ENCODE measurements around the gene NUP93. TPM values are rescaled to one million over a fixed set of nuclear protein-coding genes. Genes with fewer than 3 reads are reported as not detected.

The NUP93 gene
- total and polyA plus RNA-seq, 2 of the 8 experiments (the other 6 are each of a cell fraction or from before 2014, with no cell fraction given) = 147 to 201 TPM

DNA sequence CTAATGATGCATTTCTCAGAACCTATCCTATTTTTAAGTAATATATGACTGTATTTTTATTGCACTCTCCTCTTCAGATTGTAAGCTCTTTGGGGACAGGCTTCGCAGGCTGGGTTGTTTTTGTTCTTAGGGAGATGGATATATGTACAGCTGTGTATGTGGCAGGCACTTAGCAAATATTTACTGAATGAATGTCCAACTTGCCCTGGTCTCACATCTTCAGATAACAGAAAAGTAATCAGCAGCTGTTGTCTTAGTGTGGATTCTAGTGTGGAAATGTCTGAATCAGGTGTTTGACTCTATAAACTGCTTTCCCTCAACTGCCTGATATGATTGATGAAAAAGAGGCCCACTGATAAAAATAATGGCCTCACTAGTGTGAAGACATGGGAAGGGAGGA lies 88.0 kb downstream of the NUP93 start:
- Histone ChIP-seq H3K4me2 (ENCODE audit: insufficient read depth in 1 of 2, low read depth in 2 of 2, low read length in 2 of 2) (no peak overlapping the region), H3K14ac (ENCODE audit: insufficient read length) (no peak overlapping the region), H3K9ac (replicated peaks in 1 of 4; ENCODE audit: extremely low read depth in 1 of 4, low read depth in 3 of 4, low read length in 3 of 4) (no peak overlapping the region), H4K91ac (replicated peaks; ENCODE audit: insufficient read length, low read length) (no peak overlapping the region), H2BK120ac (replicated peaks; ENCODE audit: low read depth, low read length) (no peak overlapping the region), H2BK12ac (ENCODE audit: low read depth, low read length) (no peak overlapping the region), H2BK20ac (ENCODE audit: low read length) (no peak overlapping the region), H4K20me1 (replicated peaks in 1 of 2; ENCODE audit: control insufficient read depth in 1 of 2, insufficient read depth in 2 of 2, low read length in 2 of 2) (no peaks in the 10 kb centered on the region), H3K23me2 (ENCODE audit: low read depth, low read length) (no peaks in the 10 kb centered on the region), H3K23ac (ENCODE audit: insufficient read length) (no peak overlapping the region), H2BK15ac (ENCODE audit: low read length) (no peak overlapping the region), H3K56ac (replicated peaks; ENCODE audit: insufficient read length, low read depth, low read length) (no peak overlapping the region), H3K9me3 (ENCODE audit: insufficient read depth in 2 of 2, low read depth in 1 of 2, low read length in 1 of 2) (no peaks in the 10 kb centered on the region), H3K27ac (ENCODE audit: low read depth, low read length) (no peak overlapping the region), H4K5ac (ENCODE audit: insufficient read length, low read depth, low read length) (no peak overlapping the region), H2AK5ac (ENCODE audit: low read depth, low read length) (no peak overlapping the region), H3K4me3 (ENCODE audit: extremely low read depth in 1 of 4, insufficient read depth in 2 of 4, low read depth in 3 of 4, low read length in 4 of 4) (no peak overlapping the region), H3K79me2 (ENCODE audit: control insufficient read depth in 1 of 2, insufficient read depth in 2 of 2, low read length in 2 of 2) (peaks cover 0 to 2% of the 10 kb centered on the region in 2 experiments; a peak in 1 of 4 replicates), H3K4ac (replicated peaks; ENCODE audit: insufficient read length, low read depth, low read length) (no peak overlapping the region), H3K27me3 (replicated peaks in 1 of 4; ENCODE audit: control insufficient read depth in 3 of 4, extremely low read depth in 1 of 4, insufficient read depth in 3 of 4, low read length in 3 of 4) (no peaks in the 10 kb centered on the region), H2AFZ (ENCODE audit: low read length) (no peak overlapping the region), H4K8ac (ENCODE audit: extremely low read depth, insufficient read depth, low read length) (no peak overlapping the region), H2BK5ac (ENCODE audit: low read depth, low read length) (no peak overlapping the region), H3K79me1 (ENCODE audit: low read depth, low read length) (0 out of 2 replicates have a peak, but pooled peaks cover 2% of the 10 kb centered on the region), H3K18ac (ENCODE audit: extremely low read depth, low read length) (no peak overlapping the region), H3K36me3 (ENCODE audit: control insufficient read depth in 2 of 4, insufficient read depth in 4 of 4, low read length in 3 of 4) (peaks cover 2 to 22% (median 13%) of the 10 kb centered on the region in 4 experiments; a peak in 7 of 8 replicates), H3K4me1 (replicated peaks in 1 of 4; ENCODE audit: control insufficient read depth in 3 of 4, insufficient read depth in 4 of 4, low read length in 3 of 4) (no peaks in the 10 kb centered on the region)
- DNase-seq (ENCODE audit: low read depth in 1 of 2, low spot score in 2 of 2) (no peak), FAIRE-seq (no peak)
- ChIA-PET POLR2A (ENCODE audit: partially characterized antibody) (no interaction called here), CTCF (ENCODE audit: partially characterized antibody) (interaction anchor here (1.1 to 2.0 kb wide), 5 partner anchors 11 to 217 kb away, joined by 3 to 8 read pairs (median 4); no protein-coding TSS in a partner anchor)
- WGBS, 2 experiments (ENCODE audit: extremely low coverage in 1 of 2, insufficient coverage in 1 of 2, insufficient read length in 1 of 2, insufficient replicate concordance in 2 of 2, low coverage in 1 of 2, low lambda C conversion rate in 2 of 2, missing lambda C conversion rate in 1 of 2) = 92% methylated on average over 1 of the region's 1 CpG; no CpG with 5 or more reads in 1 of the 2 experiments
- TF ChIP-seq GABPA (IDR thresholded peaks at IDR 0.05; ENCODE audit: borderline replicate concordance, insufficient read depth, low read length) (no peak), PHF8 (conservative IDR thresholded peaks at IDR 0.05; ENCODE audit: low read depth, low read length) (no peak), CHD2 (IDR thresholded peaks at IDR 0.05; ENCODE audit: low read length) (no peak), CBX5 (IDR thresholded peaks at IDR 0.05; ENCODE audit: low read depth, low read length) (no peak), KDM1A (IDR thresholded peaks at IDR 0.05; ENCODE audit: borderline replicate concordance, low read length) (no peak), RXRA (IDR thresholded peaks at IDR 0.05; ENCODE audit: insufficient read depth, low read depth, low read length) (no peak), SAP30 (IDR thresholded peaks at IDR 0.05; ENCODE audit: insufficient read depth, insufficient replicate concordance, low read length) (no peak), JUND (IDR thresholded peaks at IDR 0.05; ENCODE audit: low read length) (no peak), POU5F1 (IDR thresholded peaks at IDR 0.05; ENCODE audit: low read depth, low read length) (no peak), TCF12 (IDR thresholded peaks at IDR 0.05; ENCODE audit: low read depth, low read length) (no peak), MAX (IDR thresholded peaks at IDR 0.05) (no peak), TBP (IDR thresholded peaks at IDR 0.05; ENCODE audit: low read depth, low read length) (no peak), BRCA1 (IDR thresholded peaks at IDR 0.05; ENCODE audit: low read depth, low read length) (no peak), EP300 (IDR thresholded peaks at IDR 0.05; ENCODE audit: borderline replicate concordance in 1 of 2, low read depth in 2 of 2, low read length in 2 of 2) (no peak)

Measured in H1 (cell line).